ENCODE measurements around the gene MGP. TPM values are rescaled to one million over a fixed set of nuclear protein-coding genes. Genes with fewer than 3 reads are reported as not detected.

MGP gene
- total RNA-seq = 1,381 TPM

DNA sequence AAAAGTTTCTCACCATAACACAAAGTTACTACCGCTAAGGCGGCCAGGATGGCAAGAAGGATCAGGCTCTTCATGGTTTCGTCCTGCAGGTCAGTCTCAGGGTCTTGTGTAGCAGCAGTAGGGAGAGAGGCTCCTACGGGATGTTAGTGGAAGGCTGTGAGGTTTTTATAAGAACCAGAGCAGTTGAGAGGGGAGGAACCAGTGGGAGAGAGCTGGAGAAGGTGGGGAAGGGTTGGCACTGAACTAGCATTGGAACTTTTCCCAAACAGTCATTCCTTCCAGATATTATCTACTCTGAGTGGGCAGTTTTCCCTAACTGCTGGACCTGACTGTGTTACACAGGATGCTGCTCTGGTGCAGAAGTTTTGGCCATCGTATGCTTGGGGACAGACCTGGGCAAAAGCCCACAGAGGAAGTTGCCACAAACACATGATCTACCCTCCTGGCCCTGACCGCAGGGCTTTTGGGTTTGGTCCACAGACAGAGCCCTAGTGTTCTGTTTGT is at the start of gene MGP:
Gene MGP, minus strand, starts transcription at position 137 of the 504 bp plus-strand sequence. Its CDS starts 63 bp downstream, at position 74.
- DNase-seq (ENCODE audit: low spot score) = peak; percentile 65

GRCh38 chr12:14935031-14935430 is 49.4 kb upstream of the MGP start:
- no peak for ATAC-seq
- no peak for DNase-seq (ENCODE audit: low spot score)
- intact Hi-C loops (cut with DNase I) = no loop called here

More for the DNA sequence above, at the start of gene MGP:
- intact Hi-C loops (cut with DNase I) = no loop called here
- ATAC-seq = peak; percentile 92

DNA sequence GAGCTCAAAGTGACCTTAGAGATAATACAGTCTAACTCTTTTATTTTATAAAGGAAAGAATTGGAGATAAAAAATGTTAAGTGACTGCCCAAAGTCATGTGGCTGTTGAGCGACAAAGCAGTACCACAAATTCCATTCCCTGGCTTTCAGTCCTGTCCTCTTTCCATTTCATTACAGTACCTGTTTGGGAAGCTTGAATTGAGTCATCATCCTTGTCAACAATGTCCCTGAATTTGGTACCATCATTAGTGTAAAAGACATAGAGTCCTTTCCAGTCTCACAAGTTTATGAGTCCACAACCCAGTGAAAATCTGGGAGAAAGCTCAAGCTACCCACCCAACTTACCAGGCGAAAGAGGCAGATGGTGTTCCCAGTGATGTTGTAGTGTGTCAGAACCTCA is 48.9 kb upstream of the MGP start:
- DNase-seq (ENCODE audit: low spot score) = no peak
- no peak for ATAC-seq
- intact Hi-C loops (cut with DNase I) = no loop called here

DNA sequence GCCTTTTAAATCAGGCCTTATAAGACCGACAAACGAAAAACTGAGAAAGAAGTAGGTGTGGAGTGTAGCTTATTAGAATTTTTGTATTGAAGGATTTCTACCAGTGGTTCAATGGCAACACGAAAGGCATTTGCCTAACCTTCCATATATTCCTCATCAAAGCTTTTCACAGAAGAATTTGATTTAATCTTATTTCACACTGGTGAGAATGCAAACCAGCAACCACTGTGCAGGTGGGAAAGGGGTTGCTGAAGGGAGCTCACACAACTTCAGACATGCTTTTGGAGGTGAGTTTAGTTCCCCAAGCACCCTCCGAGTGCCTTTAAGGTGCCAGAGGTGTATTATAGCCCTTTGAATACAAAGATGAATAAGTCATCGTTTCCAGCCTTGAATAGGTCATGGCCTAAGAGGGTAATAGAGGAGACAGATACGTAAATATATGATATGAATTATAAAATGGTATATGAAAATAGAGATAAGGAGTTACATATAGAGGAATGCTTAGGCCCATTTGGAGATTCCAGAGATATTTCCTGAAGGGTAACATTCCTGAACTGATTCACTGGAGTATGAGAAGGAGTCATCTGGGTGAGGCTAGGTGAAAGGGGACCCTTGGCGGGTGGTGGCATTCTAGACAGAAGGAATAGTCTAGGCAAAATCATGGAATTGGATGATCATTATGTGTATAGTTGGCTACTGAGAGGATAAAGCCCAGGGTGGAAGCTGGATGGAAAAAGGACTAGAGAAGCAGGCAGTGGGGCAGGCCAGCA is 46.3 kb upstream of the MGP start:
- ATAC-seq (no peak), DNase-seq (ENCODE audit: low spot score) (no peak)
- intact Hi-C loops (cut with DNase I) = no loop called here

DNA sequence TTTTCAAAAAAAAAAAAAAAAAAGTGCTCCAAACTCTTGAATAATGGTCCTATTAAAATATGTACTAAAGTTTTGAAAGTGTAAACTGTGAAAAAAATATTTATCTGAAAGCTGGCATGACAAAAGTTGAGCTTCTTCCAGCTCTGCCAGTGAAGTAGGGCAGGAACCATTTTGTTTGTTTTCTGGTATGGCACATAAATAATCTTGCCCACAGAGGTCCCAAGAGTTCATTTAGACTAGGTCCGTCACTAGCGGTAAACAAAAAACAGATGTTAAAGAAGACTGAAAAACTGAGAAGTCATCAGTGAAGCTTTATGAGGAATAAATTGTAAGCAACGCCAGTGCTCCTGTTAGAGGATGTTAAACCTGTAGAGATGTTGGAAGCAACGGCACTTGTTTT is 45.7 kb upstream of the MGP start:
- ATAC-seq = no peak
- intact Hi-C loops (cut with DNase I) = no loop called here
- no peak for DNase-seq (ENCODE audit: low spot score)

GRCh38 chr12:14930299-14930698 is 44.6 kb upstream of the MGP start:
- no peak for DNase-seq (ENCODE audit: low spot score)
- ATAC-seq = peak; percentile 59
- intact Hi-C loops (cut with DNase I) = no loop called here

- intact Hi-C loops (cut with DNase I) = no loop called here
- ATAC-seq = peak; percentile 72
These were observed 43.3 kb upstream of the MGP start for GRCh38 chr12:14928931-14929330.

GRCh38 chr12:14927267-14927666 is 41.6 kb upstream of the MGP start:
- ATAC-seq = no peak
- no peak for DNase-seq (ENCODE audit: low spot score)
- intact Hi-C loops (cut with DNase I) = no loop called here

More at GRCh38 chr12:14928931-14929330, 43.3 kb upstream of the MGP start:
- no peak for DNase-seq (ENCODE audit: low spot score)

DNA sequence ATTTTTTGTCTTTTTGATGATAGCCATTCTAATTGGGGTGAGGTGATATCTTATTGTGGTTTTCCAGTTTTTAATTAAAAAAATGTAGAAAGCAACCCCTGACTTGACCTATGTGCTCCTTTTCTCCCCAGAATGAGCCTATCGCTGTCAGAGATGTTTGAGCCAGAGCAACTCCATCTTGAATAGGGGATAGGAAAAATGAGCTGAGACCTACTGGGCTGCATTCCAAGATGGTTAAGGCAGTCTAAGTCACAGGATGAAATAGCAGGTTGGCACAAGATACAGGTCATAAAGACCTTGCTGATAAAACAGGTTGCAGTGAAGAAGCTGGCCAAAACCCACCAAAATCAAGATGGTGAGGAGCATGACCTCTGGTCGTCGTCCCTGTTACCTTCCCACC is 38.9 kb upstream of the MGP start:
- DNase-seq (ENCODE audit: low spot score) (no peak), ATAC-seq (no peak)
- intact Hi-C loops (cut with DNase I) = no loop called here

DNA sequence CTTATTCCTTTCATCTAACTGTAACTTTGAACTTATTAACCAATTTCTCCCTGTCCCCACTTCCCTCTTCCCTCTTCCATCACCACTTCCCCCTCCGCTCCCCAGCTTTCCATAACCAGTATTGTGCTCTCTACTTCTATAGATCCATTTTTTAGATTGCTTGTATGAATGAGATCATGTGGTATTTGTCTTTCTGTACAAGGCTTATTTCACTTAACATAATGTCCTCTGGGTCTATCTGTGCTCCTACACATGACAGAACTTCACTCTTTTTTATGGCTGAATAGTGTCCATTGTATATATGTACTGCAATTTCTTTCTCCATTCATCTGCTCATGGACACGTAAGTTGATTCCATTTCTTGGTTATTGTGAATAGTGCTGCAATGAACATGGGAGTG is 38.3 kb upstream of the MGP start:
- DNase-seq (ENCODE audit: low spot score) (no peak), ATAC-seq (no peak)
- intact Hi-C loops (cut with DNase I) = no loop called here

- intact Hi-C loops (cut with DNase I) = no loop called here
- ATAC-seq (no peak), DNase-seq (ENCODE audit: low spot score) (no peak)
These were observed 35.6 kb upstream of the MGP start for GRCh38 chr12:14921218-14921617.

- DNase-seq (ENCODE audit: low spot score) (no peak), ATAC-seq (no peak)
- intact Hi-C loops (cut with DNase I) = no loop called here
These were observed 34.9 kb upstream of the MGP start for GRCh38 chr12:14920475-14921126.

GRCh38 chr12:14919455-14919854 is 33.8 kb upstream of the MGP start:
- ATAC-seq (no peak), DNase-seq (ENCODE audit: low spot score) (no peak)
- intact Hi-C loops (cut with DNase I) = no loop called here

- ATAC-seq (no peak), DNase-seq (ENCODE audit: low spot score) (no peak)
- intact Hi-C loops (cut with DNase I) = no loop called here
These were observed 30.1 kb upstream of the MGP start for GRCh38 chr12:14915736-14916135.

DNA sequence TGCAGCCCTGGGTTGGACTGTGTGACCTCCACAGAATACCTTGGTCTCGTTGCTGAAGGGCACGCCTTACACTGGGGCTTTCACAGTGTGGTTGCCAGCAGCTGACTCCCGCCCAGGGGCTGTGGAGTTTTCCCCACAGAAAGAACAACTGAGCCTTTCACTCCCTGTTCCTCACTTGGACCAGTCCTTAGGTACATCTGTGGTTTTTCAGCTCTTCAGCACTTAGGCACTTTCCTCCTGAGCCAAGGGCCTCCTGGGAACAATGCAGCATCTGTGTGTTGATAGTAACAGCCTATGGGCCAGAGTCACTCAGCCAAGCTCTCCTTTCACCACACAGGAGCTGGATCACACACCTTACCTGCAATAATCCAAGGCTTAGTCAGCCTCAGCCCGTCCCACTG is 27.7 kb upstream of the MGP start:
- DNase-seq (ENCODE audit: low spot score) = peak; percentile 61
- ATAC-seq = peak; percentile 90
- intact Hi-C loops (cut with DNase I) = no loop called here

DNA sequence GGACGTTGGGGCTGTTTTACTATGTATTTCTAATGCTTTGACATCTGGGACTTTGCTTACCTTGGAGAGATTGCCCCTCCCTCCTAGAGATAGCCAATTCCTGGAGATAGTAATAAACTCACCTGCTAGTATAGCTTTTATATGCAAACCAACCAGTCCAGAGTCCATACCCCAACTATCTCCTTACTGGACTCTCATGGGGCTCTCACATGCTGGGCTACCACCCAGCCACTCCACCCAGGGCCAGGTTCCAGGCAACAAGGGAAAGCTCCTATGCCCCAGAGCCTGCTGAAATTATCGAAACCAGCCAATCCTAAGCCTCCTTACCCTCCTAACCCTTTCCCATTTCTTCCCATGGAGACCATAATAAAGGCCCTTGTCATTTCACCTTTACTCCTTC is 25.5 kb upstream of the MGP start:
- no peak for ATAC-seq
- intact Hi-C loops (cut with DNase I) = no loop called here

GRCh38 chr12:14910090-14910915 is 24.6 kb upstream of the MGP start:
- ATAC-seq (no peak), DNase-seq (ENCODE audit: low spot score) (no peak)
- intact Hi-C loops (cut with DNase I) = no loop called here

More for the DNA sequence above, 25.5 kb upstream of the MGP start:
- no peak for DNase-seq (ENCODE audit: low spot score)

- intact Hi-C loops (cut with DNase I) = no loop called here
- no peak for ATAC-seq
These were observed 22.3 kb upstream of the MGP start for GRCh38 chr12:14907953-14908352.

DNA sequence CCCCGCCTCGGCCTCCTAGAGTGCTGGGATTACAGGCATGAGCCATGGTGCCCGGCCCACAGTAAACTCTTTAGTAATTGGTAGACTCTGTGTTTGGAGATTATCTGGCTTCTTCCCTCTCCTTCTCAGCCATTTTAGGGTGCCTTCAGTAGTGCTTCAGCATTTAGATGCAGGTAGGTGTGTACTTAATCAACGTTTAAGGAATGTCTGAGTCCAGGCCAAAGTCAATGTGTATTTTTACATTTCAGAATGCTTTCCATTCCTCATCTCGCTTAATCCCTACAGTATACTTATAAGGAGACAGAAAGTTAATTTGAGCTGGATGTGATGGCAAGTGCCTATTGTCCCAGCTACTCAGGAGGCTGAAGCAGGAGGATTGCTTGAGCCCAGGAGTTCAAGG is 20.5 kb upstream of the MGP start:
- DNase-seq (ENCODE audit: low spot score) = no peak
- intact Hi-C loops (cut with DNase I) = no loop called here
- ATAC-seq = no peak

More at GRCh38 chr12:14907953-14908352, 22.3 kb upstream of the MGP start:
- no peak for DNase-seq (ENCODE audit: low spot score)
